ENCODE results near the gene ZMYND8.
"Not testable (repeated sequence)": the region's sequence is repeated elsewhere in the genome, so short reads cannot be mapped to it uniquely, and the experiment has no call there.

The ZMYND8 gene

DNA sequence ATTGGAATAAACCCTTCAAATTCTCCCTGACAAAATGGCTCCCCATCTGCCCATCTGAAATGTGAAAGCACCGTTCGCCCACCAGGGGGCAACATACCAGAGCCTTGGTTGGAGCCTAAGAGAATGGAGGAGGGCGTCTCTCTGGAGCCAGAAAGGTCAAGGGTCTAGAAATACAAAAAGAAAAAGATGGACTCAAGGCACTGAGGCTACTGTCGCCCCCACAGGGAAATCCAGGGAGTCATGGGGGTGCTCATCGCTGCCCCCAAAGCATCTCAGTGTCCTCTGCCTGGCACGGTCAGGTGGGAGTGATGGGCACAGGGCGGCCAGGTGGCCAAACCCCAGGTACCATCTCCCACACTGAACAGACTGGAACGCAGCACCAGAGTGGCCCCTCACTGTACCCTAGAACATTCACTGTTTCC lies 136.3 kb downstream of the ZMYND8 start:
- DNase-seq = peak; percentile 52

DNA sequence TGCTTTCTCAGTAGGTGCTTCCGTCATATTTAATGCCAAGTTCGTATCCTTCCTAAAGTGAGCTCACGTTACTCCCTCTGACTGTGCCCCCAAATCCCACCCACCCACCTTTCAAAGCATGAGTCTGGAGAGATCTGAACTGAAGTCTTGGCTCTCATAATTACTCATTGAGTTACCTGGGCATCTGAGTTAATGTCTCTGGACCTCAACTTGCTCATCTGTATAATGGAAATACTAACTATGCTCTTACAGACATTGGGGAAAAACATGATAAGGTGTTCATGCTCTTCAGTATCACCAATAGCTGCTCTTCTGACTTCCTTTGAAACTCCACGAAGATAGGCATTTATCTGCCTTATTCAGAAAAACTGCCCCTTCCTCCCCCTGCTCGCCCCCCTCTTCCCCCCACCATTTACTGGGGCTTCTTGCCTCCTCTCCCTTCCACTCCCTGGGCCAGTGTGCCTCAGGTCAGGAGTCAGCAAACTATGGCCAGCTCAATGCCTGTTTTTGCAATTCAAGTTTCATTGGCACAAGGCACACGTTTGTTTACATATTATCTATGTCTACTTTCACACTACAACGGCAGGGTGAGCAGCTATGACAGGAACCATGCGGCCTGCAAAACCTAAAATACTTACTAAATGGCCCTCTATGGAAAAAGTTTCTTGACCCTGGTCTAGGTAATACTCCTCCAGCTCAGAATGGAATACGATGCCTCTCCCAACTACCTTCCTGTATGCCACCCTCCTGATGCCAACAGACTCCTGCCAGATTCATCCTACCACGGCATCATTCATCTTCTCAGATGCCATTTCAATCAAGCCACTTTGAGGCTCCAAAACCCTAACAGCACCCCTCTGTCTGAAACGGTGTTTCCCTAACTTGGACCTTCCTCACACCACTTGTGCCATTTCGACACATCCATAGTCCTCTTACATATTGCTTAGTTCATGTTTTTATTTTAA lies 138.7 kb downstream of the ZMYND8 start:
- DNase-seq = no peak

DNA sequence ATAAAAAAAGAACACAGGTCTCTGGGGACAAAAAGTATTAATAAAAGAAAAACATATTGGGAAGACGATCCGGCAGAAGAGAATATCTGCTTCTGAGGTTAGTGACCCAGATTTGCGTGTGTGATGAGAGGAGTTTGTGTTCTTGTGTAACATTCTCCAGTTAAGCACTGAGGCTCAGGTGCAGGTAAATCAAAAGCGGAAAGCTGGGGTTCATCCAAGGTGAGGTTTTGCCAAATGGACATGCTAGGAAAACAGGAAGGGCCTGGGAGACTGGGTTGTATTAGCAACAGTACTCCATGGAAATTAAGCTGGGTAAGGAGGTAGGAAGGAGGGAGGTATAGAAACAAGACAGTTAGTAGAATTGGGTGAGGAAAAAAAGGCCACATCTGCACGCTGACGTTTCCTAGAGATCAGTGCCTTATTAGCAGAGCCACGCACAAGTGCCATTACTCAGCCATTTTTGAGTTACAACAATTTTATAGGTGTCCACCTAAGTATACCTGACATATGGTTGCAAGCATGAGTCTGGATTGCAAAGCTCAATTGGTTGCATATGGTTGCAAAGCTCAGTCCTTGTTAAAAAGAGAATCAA lies 139.6 kb downstream of the ZMYND8 start:
- no peak for DNase-seq

DNA sequence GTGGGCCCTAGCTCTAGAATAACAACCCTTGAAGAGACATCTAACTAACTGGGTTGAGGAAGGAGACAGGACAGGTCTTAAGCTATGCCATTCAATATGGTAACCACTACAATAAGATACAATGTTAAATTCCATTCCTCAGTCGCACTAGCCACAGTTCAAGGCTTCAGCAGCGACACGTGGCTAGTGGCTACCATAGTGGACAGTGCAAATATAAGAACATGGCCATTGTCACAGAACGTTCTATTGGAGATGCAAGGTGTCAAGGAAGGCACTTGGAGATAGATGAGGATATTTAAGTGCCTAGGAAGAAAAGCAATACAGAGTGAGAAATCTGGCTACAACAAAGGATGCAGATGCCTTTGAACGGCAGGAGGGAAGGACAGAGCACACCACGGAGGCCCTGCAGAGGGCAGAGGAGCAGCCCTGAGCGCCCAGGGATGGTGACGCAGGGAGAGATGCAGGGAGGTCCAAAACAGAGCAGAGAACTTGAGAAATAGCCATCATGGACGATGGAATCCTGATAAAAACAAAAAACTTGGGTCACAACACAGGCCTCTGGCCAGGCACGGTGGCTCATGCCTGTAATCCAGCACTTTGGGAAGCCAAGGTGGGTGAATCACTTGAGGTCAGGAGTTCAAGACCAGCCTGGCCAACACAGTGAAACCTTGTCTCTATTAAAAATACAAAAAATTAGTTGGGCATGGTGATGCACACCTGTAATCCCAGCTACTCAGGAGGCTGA lies 140.7 kb downstream of the ZMYND8 start:
- no peak for DNase-seq

DNA sequence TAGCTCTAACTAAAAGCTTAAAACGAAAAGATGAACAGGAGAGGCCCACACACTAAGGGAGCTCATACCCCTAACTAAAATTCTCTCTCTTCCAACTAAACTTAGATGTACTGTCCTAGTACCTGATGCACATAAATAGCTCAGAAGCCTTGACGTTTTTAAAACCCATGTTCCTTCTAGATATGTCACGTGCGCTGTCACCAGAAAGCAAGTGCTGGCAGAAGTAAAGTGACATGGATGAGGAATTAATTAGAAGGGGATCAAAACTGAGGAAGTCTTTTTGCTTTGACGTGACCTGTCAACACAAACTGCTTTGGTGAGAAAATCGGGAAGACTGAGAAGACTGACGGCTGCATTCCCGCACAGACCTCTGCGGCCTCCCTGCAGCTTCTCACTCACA lies 142.5 kb downstream of the ZMYND8 start:
- no peak for DNase-seq

DNA sequence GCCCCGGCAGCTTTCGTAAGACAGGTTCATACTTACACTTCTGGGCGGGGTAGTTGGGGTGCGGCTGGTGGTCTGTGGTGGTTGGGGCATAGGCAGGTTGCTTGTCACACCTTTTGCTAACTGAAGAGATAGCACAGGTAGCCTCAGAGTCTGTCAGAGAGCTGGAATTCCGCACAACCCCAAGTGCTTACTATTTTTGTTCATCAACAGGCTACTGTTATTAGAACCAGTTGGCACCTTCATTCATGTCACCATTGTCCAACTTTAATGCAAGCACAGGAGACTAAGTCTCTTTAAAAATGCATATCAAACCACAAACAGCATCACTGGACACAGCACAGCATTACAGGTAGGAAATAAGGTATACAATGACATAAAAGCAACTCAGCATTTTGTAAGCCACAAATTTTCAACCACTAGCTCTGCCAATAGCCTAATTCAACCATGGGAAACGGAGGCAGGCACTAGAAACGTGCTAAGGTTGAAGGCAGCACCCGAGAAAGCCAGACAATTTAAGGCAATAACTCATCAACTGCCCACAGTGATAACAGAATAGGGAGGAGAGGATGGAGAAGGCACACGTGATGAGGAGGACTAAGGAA lies 143.8 kb downstream of the ZMYND8 start:
- no peak for DNase-seq

DNA sequence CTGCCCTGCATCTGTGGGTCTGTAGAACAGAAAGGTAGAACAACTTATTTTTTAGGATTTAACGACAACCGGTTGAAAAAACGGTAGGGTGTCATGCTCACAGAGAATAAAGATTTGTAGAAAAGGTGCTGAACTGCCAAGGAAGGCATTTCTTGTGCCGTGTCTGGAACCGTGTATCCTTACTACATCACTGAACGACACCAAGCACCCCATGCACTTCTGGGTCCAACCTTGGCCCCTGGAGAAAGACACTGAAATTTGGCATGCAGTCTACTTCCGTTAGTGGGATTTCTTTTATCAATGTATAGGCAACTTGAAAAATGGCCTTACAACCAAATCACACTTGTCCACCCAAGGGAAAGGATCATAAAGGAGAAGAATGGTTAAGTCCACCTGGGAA lies 145.5 kb downstream of the ZMYND8 start:
- DNase-seq = no peak

DNA sequence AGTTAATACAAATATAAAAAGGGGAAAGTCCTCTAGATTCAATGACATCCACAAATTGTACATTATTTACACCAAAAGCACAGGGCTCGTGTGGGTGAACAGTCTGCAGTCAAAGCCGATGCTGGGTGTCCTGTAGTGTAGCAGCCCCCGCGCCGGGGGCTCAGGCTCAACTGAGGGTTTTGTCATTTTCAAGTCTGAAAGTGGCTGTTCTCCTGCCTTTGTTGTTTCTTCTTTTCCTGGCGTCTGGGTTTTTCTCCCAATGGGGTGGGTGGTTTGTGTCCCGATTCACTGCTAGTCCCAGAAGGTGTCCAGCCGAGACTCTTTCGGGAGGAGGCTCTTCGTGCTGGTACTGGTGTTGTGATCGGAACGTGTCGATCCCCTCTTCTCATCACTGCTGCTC lies 146.0 kb downstream of the ZMYND8 start:
- DNase-seq = no peak

DNA sequence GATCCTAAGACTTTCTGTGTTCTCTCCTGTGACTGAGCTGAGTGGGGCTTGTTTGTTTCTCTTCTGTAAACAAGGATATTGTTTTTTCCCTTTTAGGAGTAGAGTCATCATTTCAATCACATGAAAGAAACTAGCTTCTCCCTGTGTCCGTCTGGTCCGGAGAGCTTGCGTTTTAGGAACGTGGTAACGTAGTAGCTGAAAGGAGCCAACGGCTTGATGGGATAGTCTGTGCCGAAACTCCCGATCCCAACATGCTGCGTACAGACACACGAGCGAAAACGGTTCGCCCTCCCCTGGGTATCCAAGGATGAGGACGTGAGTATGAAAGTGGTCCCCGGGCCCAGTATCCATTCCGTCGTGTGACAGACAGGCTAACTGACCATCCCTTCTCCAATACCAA lies 146.5 kb downstream of the ZMYND8 start:
- DNase-seq = no peak

DNA sequence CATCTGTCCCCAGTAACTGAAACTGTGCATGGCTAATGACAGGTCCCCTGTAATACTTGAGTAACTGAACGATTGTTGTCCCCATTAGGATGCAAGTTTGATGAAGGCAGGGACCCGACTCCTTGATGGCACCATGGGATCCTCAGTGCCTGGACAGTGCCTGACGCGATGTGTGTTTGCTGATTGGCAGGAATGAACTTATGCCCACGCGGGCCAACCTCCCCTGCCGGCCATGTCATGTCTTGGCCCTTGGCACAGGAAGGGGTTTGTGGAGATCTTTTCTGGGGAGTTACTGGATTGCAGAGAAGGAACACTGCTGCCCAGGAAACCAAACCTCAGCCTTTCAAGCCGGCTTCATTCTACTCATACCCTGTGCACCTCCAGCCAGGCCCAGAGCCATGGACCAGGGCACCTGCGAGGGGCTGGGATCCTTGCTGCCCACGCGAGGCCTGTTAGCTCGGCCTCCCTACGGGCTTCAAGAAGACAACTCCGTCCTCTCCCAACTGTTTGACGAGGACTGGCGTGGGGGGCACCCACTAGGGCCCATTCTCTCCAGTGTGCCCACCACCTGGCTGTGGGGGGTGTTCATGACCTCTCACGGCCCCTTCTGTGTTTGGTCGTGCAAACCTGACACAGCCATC lies 147.8 kb downstream of the ZMYND8 start:
- DNase-seq = no peak

DNA sequence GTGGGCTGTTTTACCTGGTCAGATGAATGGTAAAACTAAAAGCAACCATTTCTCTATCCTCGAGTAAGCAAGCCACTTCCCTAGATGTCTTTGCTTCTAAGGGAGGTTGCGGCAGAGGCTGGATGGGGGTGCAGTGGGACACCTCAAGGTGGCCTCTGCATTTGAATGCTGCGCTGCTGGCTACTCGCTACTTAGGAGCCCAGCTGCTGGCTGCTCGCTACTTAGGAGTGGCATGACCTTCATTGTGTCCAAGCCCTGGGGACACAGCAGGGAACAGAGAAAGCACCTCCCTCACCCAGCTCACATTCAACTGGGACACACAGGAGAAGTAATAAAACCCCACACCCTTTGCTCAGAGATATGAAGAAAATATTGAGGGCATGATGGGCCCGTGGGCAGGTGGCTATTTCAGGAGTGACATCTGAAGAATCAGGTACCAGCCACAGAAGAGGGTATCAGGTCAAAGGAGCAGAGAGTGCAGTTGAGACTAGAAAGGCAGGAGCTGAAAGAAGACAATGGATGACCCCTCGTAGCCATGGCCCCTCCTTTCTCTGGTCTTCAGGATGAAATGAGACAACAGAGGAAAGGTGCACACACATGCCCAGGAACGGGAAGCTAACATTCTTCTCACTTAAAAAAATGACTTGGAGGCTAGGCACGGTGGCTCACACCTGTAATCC lies 149.4 kb downstream of the ZMYND8 start:
- no peak for DNase-seq

DNA sequence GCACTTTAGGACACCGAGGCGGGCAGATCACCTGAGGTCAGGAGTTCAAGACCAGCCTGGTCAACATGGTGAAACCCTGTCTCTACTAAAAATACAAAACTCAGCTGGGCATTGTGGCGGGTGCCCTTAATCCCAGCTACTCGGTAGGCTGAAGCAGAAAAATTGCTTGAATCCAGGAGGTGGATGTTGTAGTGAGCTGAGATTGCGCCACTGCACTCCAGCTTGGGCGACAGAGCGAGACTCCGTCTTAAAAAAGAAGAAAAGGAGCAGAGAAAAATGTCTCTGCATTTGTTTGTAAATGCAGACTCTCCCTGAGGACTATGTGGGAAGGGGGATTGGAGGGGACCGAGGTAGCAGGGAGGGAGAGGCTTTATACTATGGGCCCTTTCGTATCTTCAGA lies 149.9 kb downstream of the ZMYND8 start:
- not testable (repeated sequence) for DNase-seq

DNA sequence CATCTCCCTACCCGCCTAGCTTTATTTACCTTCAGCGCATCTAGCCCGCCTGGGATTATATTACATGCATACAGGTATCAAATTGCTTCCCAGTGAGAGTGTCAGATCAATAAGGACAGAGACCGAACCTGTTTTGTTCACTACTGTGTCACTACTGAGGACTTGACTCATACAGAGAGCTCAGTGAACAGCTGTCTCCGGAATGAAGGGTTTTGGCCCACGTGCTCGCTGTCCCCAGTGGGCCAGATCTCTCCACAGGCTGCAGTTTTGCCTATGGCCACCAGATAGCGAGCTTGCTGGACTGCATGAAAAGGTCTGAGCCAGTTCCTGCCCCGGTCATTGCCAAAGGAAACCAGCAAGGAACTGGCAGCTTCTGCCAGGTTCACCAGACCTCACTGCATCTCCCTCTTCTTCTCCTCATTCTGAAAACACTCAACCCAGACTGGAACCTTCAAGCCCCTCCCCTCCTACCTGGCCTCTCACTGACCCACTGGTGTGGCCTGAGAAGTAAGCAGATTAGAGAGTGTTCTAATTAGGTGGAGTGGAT lies 150.8 kb downstream of the ZMYND8 start:
- DNase-seq = no peak

DNA sequence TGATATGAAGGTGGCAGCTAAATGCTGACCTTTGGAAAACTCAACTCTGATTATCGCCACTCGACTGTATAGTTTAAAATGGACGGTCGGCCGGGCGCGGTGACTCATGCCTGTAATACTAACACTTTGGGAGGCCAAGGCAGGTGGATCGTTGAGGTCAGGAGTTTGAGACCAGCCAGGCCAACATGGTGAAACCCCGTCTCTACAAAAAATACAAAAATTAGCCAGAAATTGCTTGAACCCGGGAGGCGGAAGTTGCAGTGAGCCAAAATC lies 151.7 kb downstream of the ZMYND8 start:
- DNase-seq = not testable (repeated sequence)

DNA sequence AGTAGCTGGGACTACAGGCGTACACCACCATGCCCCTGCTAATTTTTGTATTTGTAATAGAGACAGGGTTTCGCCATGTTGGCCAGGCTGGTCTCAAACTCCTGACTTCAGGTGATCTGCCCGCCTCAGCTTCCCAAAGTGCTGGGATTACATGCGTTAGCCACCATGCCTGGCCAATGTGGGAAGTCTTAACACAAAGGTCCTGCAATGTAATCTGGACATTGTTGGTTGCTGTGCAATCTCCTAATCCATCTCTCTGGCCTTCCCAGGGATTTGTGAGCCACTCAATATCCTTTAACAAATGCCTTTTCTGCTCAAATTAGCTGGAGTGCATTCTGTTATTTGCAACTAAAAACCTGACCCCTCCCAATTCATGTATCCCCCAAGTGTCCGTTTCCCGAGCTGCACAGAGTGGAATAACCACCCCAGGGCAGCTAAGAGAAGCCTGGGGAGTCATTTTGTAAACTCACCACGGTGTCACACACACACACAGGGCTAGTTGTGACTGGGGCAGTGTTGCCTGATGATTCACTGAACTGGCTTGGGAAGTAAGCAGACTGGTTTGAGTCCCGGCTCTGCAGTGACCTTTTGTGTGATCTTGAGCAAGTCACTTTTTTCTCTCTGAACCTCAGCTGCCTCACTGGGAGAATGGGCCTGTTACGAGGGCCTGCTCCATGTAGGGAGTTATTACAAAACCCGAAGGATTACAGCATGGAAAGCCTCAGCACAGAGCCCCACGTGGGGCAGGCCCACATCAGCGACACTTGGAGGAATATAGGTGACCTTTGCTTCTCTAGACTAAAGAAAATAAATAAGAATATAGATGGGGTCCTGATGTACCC lies 152.3 kb downstream of the ZMYND8 start:
- DNase-seq = no peak

DNA sequence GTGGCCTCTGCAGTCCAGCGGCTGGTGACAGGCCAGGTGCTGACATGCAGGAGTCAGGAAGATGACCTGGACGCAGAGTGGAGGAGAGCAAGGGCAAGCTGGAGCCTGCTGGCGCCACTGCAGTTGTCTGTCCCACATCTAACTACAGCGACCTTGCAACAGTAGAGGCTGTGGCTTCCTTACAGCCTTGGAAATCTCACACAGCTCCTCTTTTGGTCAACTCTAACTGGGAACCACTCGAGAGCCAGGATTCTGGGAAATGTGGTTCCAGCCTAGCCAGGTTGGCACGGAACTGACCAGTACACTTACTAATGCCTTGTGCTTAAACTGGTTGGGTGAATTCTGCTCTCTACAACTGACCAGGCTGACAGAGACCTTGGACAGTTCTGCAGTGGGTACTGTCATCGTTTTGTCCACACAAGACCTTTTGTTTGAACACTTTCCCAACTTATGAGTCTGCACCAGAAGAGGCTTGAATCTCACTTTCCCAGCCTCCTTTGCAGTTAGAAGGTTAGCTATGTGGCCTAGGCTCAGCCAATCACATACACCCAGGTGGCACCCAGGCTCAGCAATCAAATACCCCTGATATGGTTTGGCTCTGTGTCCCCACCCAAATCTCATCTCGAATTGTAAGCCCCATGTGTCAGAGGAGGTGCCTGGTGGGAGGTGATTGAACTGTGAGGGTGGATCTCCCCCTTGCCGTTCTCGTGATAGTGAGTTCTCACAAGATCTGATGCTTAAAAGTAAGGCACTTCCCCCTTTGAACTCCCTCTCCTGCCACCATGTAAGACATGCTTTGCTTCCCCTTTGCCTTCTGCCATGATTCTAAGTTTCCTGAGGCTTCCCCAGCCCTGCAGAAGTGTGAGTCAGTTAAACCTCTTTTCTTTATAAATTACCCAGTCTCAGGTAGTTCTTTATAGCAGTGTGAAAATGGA lies 153.5 kb downstream of the ZMYND8 start:
- DNase-seq = no peak

DNA sequence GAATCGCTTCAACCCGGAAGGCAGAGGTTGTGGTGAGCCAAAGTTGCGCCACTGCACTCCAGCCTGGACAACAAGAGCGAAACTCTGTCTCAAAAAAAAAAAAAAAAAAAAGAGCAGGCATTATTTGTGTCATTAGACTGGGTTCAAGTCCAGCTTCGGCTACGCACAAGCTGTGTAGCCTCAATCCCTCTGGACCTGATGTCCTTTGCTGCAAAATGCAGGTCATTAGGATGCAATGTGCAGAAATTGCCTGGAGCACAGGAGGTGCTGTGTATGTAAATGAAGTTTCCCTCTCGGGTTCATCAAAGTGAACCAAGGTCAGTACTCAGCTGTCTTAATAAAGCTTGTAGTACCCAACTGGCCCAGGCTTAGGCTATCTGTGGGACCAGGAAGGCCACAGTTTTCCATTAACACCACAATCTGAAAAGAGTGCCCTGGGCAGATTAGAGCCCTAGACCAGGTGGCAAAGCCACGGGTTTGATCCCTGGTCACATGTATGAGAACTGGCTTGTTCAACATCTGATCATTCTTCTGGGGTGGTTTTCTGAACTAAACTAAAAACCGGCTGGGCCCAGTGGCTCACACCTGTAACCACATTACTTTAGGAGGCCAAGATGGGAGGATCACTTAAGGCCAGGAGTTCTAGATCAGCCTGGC lies 155.3 kb downstream of the ZMYND8 start:
- no peak for DNase-seq

DNA sequence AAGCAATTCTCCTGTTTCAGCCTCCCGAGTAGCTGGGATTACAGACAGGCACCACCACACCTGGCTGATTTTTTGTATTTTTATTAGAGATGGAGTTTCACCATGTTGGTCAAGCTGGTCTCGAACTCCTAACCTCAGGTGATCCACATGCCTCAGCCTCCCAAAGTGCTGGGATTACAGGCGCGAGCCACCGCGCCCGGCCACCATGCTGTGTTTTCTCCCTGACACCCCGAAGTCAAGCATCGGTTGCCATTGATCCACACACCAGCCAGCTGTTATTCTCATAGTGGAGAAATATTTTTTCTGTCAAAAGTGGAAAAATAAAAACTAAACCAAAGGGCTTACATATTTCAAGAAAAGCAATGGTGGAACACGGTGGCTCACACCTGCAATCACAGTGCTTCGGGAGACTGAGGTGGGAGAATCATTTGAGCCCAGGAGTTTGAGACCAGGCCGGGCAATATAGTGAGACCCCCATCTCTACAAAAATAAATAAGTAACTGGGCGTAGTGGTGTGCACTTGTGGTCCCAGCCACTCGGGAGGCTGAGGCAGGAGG lies 157.4 kb downstream of the ZMYND8 start:
- DNase-seq = no peak

DNA sequence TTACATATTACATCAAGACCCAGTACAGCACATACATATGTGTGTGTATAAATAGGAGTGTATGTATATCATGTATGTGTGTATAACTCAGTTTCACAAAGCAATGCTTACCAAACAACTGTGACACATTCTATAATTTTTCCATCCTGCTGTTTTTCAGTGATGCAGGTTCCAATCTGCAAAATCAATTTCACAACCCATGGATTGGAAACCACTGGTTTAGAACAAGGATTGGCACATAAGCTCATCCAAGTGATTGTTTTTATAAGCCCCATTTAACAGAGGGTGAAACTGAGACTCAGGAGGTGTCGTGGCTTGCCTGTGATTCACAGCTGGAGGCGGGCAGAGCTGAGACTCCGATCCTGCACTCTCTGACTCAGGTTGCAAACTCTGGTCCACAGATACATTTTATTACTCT lies 158.2 kb downstream of the ZMYND8 start:
- DNase-seq = no peak
